Activated CD4-positive, alpha-beta T cell treated with anti-CD3 and anti-CD28 coated beads for 4 hours (primary cell): ENCODE results near the gene GRIK1.

Source experiments
- DNase-seq, 2 donors: peaks; one replicate each; pipeline ENCODE4 v3.0.0-alpha.2; 2020

The GRIK1 gene

GRCh38 chr21:29771491-29772066 lies 168.2 kb downstream of the GRIK1 start:
- no peak for DNase-seq

DNA sequence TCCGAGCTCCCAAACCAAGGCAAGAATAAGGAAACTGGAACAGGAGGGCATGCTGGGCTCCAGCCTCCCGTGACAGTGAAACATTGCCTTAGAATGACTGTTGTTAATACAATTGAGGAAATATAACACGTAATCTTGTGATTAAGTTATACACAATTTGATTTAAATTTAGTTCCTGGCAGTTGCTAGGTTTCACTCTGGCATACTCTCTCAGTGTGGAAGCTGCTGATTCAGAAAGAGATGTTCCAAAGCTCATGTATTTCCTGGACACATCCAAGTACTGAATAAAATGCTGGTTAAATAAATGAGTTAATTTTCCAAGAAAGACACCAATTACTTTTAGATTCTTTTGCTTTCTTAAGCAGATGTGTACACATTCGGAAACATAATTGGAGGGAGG lies 176.1 kb downstream of the GRIK1 start:
- no peak for DNase-seq

- no peak for DNase-seq
These were observed 177.2 kb downstream of the GRIK1 start for GRCh38 chr21:29762570-29763082.

GRCh38 chr21:29753216-29753615 lies 186.6 kb downstream of the GRIK1 start:
- no peak for DNase-seq

GRCh38 chr21:29751473-29752185 lies 188.2 kb downstream of the GRIK1 start:
- no peak for DNase-seq

DNA sequence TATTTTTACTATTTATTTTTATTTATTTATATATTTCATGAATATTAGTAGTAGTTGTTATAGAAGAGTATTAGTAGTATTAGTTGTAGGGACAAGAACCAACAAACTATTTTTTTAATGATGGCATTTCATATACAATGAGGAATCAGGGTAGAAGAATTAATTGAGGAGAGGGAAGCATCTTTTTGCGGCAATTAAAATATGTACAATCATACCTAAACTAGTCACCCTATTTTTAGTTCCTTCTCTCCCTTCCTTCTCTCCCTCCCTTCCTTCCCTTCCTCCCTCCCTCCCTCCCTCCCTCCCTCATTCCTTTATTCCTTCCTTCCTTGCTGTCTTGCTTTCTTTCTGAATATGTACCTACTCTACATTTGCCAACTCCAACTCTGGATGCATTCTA lies 189.8 kb downstream of the GRIK1 start:
- DNase-seq, result no peak

GRCh38 chr21:29749223-29749622 lies 190.6 kb downstream of the GRIK1 start:
- DNase-seq, result no peak

DNA sequence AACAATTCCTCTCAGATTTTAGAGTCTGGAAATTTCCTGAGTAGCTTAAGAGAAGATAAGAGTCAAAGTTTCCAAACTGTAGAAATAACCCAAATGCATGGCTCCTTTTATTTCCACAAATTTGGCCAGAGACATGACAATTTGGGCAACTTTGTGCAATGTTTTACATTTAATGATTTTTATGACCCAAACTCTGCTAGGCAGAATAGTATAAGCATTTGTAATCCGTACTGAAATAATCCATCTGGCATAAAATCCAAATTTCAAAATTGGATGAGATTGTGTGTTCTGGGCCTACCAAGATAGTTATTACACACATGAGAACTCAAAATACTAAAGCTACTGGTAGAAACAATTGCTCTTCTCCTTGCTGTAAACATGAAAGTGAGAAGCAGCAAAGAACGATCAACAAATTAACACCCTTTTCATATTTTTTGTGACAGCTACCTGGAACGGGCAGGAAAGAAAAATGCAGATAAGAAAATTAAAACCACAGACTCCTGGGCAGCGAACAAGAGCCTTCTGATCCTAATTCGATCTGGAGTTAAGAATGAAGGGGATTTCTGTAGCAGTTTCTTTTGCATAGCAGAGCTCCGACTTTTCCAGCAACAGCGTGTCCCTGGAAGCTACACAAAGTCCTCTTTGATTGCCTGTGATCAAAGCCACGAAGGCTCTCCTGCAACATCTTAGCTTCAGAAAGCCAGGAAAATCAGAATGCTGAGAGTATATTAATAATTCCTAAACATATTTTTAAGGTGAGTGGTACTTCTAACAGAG lies 191.2 kb downstream of the GRIK1 start:
- no peak for DNase-seq

GRCh38 chr21:29741761-29742160 lies 198.0 kb downstream of the GRIK1 start:
- DNase-seq, result no peak

DNA sequence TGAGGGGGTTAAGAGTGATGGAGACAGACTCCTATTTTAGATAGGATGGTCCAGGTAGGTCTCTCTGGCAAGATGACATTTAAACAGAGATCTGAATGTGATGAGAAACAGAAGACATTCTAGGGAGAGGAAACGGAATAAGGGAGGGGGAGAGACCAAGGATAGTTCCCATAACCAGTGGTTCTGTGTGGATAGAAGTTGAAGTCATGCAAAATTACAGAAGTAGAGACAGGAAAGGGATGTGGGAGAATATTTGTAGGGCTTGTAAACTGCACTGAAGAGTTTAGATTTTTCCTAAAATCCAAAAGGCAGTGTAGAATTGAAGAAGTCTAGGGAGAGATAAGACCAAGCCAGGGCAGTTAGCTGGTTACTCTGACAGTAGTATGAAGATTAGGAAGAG lies 200.6 kb downstream of the GRIK1 start:
- no peak for DNase-seq

- DNase-seq, result no peak
These were observed 201.1 kb downstream of the GRIK1 start for GRCh38 chr21:29738730-29739129.

- no peak for DNase-seq
These were observed 202.6 kb downstream of the GRIK1 start for GRCh38 chr21:29737186-29737585.

DNA sequence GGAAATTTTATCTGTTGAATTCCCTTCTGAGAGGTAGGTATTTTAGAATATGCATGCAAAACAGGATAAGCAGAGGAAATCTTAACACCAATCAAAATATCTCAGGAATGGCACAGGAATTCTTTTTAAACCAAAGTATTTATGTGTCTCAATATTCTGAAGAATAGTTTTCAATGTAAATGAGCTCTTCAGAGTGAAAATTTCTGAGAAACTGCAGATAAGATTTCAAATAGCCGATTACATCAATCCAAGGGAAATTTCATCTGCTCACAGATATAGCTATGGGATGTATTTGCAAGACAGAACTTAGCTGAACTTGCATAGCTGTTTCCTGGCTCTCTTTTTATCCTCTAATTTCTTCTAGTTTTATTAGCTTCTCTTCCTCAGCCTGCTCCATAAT lies 209.5 kb downstream of the GRIK1 start:
- no peak for DNase-seq

DNA sequence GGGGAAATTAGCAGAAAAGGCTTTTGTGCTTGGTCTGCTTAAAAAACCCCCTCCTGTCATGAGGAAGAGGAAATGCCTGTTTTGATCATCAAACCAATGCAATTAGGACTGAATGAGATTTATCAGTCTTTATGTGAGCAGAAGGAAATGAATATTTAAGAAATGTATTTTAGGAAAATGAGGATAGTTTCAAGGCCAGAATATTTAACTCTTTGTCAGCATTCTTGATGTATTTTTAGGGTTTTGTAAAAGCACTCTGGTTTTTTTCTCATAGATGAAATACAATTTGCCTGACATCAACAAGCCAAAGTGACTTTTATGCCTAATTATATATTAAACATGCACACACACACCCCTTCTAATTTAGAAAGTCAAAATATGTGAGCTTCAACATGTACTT lies 213.8 kb downstream of the GRIK1 start:
- no peak for DNase-seq

DNA sequence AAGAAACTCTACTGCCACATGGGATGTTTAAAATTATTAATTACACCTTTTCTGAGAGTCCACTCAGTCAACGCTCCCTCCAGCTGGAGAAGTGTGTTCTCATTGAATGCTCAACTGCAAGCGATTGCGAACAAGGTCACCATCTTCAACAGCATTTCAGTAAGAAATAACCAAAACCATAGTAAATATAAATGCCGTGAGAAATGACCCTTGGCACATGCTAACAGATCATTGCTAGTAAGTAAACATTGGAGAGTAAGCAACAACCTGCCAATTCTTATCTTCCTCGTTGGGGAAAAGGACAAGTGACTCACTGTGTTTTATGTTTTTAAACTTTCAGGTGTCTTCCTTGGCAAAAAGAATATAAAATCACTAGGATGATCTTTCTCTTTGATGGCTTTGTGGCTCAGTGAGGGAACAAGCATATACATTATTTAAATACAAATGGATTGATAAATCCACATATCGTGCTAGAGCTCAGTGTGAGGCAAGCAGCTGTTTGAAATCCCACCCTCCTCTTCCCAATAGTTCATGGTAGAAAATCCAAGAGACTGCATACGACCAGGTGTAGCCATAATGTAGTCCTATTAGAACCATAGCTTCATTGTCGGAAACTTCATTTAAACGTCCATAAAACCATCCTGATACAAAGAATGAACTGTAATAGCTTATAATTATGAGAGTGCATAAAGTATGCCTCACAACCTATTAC lies 214.6 kb downstream of the GRIK1 start:
- no peak for DNase-seq

DNA sequence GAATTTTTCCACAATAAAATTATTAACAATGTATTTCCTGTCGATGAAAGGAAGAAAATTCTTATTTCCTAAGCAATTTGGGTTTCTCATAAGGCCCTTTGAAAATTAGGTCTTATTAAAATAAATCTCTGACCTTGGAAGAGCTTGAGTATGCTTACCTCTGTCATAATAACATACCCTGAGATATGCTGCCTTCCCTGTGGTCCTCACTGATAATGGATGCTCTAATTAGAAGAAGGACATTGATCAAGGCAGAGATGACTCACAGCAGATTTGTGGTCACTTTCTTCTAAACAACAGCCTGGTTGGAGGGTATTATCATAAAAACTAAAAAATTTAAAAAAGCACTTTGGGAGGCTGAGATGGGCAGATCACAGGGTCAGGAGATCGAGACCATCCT lies 217.8 kb downstream of the GRIK1 start:
- no peak for DNase-seq

DNA sequence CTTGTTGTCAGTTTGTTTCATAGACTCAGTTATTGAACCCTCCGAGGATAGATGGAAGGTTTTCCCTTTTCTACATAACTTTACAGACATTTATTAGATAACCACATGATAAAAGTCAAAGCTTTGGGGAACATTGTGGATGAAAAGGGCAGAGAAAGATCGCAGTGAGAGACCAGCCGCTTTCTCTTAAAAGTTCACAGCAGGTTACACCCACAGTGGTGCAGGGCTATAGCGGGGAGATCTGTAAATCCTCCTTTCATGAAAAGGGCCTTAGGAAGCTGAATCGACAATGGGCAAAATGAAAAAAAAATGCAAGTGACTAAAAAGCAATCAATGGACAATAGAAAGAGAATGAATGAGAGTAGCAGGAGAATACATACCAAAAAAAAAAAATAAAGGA lies 218.6 kb downstream of the GRIK1 start:
- DNase-seq, result no peak

- no peak for DNase-seq
These were observed 220.3 kb downstream of the GRIK1 start for GRCh38 chr21:29719521-29719920.

DNA sequence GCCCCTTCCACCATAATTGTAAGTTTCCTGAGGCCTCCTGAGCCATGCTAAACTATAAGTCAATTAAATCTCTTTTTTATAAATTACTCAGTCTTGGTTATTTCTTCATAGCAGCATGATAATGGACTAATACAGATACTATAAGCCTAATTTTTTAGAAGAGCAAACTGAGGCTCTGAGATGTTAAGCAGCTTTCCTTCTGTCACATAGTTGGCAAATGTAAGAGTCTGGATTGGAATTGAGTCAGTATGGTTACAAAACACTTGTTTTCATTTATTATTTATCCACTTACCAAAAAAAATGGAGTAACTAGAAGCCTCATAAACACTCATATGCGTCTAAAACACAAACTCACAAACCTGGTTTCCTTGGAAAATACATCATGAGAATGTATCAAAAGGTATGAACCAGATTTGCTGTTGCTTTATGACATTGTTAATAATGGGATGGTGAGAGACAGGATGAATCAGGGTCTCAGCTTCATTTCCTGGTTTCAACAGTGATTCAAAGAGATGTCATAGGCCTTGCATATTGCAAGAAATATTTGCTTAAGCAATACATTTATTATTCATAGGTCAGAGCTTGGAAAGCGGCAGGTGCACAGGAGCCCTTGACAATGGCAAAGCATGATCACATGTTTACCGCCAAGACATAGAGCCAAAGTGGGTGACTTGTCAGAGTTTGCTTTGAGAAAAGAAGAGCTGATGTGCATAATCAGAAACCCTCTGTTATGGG lies 221.5 kb downstream of the GRIK1 start:
- DNase-seq, result no peak

DNA sequence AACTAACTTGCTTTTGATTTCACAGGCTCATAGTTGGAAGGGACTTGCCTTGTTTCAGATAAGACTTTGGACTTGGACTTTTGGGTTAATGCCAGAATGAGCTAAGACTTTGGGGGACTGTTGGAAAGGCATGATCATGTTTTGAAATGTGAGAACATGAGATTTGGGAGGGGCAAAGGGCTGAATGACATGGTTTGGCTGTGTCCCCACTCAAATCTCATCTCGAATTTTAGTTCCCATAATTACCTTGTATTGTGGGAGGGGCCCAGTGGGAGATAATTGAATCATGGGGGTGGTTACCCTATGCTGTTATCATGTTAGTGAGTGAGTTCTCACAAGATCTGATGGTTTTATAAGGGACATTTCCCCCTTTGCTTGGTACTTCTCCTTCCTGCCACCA lies 222.1 kb downstream of the GRIK1 start:
- DNase-seq, result no peak

DNA sequence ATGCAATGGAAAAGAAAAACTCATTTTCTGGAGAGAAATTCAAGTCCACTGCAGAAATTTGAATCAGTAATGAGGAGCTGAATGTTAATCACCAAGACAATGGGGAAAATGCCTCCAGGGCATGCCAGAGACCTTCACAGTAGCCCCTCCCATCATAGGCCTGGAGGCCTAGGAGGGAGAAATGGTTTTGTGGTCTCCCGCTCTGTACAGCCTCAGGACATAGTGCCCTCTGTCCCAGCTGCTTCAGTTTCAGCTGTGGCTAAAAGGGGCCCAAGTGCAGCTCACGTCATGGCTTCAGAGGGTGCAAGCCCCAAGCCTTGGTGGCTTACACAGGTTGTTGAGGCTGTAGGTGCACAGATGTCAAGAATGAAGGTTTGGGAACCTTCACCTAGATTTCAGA lies 223.0 kb downstream of the GRIK1 start:
- DNase-seq, result no peak

DNA sequence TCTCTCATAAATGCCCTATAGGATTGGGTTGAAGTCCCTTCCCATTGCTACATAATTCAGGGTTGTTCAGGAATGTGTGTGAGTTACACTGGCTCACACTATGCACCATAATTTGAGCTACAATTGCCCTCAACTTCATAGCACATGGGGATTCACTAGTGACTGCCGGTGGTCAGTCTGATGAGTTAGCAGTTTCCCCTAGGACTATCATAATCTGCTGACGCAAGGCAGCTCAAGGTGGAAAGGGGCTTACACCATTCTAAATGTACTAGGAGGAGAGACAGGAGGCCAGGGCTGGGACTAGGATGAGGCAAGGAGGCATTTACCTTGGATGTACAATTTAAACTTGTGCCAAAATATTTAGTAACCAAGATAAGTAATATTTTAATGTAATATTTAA lies 224.7 kb downstream of the GRIK1 start:
- no peak for DNase-seq

- DNase-seq, result no peak
These were observed 227.0 kb downstream of the GRIK1 start for GRCh38 chr21:29712818-29713217.
